ENCODE measurements around the gene RABGAP1. TPM values are rescaled to one million over a fixed set of nuclear protein-coding genes. Genes with fewer than 3 reads are reported as not detected.

The RABGAP1 gene
- 11.6 to 15.3 TPM (median 15.1 TPM) in 5 replicates for total RNA-seq (2022; extraction: Qiagen RNA extraction; ENCODE audit: low read depth)

GRCh38 chr9:122940749-122941581, at the start of gene RABGAP1:
RABGAP1 (plus strand) TSS chr9:122941020; CDS start chr9:122957060, 16,040 bp downstream.

DNA sequence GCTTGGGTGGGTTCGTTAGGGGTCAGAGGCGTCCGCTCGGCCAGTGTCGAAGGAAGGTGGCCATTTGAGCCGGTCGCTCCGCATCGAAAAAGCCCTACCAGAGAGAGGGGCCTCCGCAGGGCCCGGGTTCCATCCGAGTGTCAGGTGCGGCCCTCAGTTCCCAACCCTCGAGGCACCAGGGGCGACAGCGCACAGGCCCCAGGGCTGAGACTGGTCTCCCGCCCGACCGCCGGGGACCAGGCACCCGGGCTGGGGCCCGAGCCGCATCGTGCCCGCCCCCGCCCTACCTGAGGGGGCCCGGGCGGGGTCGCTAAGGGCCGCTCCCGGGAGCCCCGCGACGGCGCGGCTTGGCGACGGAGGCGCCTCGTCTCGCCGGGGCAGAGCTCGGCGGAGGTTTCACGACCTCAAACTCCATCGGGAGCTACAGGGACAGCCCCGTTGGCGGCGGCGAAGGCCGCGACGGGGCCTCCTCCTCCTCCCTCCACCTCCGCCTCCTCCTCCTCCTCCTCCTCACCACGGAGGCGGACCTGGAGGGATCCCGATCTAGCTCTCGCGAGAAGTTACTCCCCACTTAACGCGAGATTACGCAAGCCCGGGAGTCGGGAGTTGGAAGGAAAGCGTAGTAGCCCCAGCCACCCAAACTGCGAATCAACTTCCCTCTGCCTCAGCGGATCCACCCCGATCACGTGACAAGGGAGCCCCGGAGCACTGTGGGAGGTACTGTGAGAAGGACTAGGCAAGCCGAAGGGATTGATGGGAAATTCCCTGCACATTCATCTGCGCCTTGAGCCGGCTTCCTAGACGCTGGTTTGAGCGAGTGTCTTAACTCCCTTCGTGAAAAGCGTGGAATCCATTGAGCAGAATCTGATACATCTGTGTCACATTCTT, 35.8 kb upstream of the RABGAP1 start, which contains the start of gene RC3H2:
Gene RC3H2, minus strand, starts transcription at position 537 of the 888 bp plus-strand sequence. CDS start 7,850 bp downstream, outside the sequence.

GRCh38 chr9:122912964-122913673, 27.7 kb upstream of the RABGAP1 start, which contains the start of gene ZBTB6:
ZBTB6 (minus strand) TSS chr9:122913323; CDS start chr9:122912072, 1,251 bp downstream.

DNA sequence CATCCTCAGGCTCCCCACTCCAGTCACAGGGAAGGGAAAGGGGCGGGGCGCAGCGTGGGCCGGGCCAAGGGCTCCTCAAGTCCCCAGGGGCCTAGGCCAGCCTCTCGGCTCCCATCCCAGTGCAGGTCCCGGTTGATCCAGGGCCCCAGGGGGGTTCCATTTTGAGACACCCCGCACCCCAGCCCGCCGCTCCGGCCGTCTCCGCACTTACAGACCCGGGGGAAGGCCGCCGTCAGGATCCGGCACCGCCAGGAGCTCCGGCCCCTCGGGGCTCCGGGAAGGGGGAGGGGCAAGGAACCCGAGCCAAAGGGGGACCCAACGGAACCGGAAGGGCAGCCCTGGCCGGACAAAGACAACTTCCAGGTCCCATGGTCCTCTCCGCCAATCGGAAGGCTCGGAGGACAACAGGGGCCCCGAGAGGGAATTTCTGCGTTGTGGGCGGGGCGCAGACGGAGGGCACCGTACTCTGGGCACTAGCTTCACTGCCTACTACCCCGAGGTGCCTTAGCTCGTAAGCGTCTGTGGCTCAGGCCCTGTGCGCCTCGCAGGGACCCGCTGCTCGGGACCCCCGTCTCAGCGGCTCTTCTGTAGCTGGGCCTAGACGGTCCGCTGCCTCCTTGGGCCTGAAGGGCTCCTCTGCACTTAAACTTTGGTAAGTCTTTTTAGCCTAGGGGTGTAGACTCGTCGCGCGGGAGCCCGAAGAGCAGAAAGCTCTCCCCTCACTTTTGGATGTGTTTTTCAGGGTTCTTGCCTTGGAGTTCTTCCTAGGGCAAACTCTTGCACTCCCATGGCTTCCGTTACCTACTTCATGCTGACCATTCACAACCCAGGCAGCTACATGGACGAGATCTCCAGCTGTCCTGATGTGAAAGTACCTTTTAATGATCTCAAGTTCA, 9.3 kb upstream of the RABGAP1 start, which contains the start of gene ZBTB26:
Gene ZBTB26, minus strand, starts transcription at position 287 of the 896 bp plus-strand sequence. CDS start 11,578 bp downstream, outside the sequence.

DNA sequence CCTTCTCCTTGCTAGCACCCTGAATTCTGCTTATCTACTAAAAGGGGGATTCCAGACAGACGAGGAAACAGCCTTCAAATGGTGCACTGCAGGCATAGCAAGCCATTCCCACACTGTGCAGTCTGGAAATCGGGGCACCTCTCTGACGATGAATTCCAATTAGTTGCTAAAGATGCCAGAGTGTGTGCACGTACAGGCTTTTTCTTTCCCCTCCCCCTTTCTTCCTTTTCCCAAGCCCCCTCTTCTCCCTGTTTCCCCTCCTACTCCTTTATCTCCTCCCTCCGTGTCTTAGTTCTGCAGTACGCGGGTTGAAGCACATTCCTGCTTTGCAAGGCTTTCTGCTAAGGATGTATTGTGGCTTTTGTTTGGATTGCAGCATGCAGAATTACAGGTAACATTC, 92.5 kb downstream of the RABGAP1 start, which contains the start of gene GPR21:
Gene GPR21, plus strand, starts transcription at position 316 of the 400 bp plus-strand sequence. CDS start 900 bp downstream, outside the sequence.

Other genes with a start within 250 kb of the RABGAP1 start
- gene OR1L4, start 217.0 kb upstream of the RABGAP1 start, total RNA-seq (2022; extraction: Qiagen RNA extraction; ENCODE audit: low read depth) = not detected in 5 replicates
- not detected in 5 replicates for gene OR1L6, start 198.7 kb upstream of the RABGAP1 start, total RNA-seq (2022; extraction: Qiagen RNA extraction; ENCODE audit: low read depth)
- not detected in 5 replicates for gene OR5C1, start 152.1 kb upstream of the RABGAP1 start, total RNA-seq (2022; extraction: Qiagen RNA extraction; ENCODE audit: low read depth)
- not detected in 5 replicates for gene OR1K1, start 140.9 kb upstream of the RABGAP1 start, total RNA-seq (2022; extraction: Qiagen RNA extraction; ENCODE audit: low read depth)
- gene PDCL, start 112.4 kb upstream of the RABGAP1 start, total RNA-seq (2022; extraction: Qiagen RNA extraction; ENCODE audit: low read depth) = 14.1 to 21.2 TPM (median 17.4 TPM) in 5 replicates
- gene RC3H2, start 35.7 kb upstream of the RABGAP1 start, total RNA-seq (2022; extraction: Qiagen RNA extraction; ENCODE audit: low read depth) = 14.8 to 26.0 TPM (median 18.3 TPM) in 5 replicates
- gene ZBTB6, start 27.7 kb upstream of the RABGAP1 start, total RNA-seq (2022; extraction: Qiagen RNA extraction; ENCODE audit: low read depth) = 3.1 to 7.5 TPM (median 5.4 TPM) in 5 replicates
- 1.8 to 2.7 TPM (median 2.3 TPM) in 5 replicates for gene ZBTB26, start 9.5 kb upstream of the RABGAP1 start, total RNA-seq (2022; extraction: Qiagen RNA extraction; ENCODE audit: low read depth)
- gene GPR21, start 92.6 kb downstream of the RABGAP1 start, total RNA-seq (2022; extraction: Qiagen RNA extraction; ENCODE audit: low read depth) = not detected in 5 replicates

Measured in A549 treated with ZK216348 at 1 μM for 4 hours (cell line).